Measurements from ENCODE around the gene BRI3BP. TPM values are rescaled to one million over a fixed set of nuclear protein-coding genes. Genes with fewer than 3 reads are reported as not detected.
A peak's percentile ranks its signal among the peaks of the same experiment; 100 is the strongest.

BRI3BP gene
- total and polyA plus RNA-seq, 9 of the 15 experiments (the other 6 are each of a cell fraction or from before 2014, with no cell fraction given), result 12.3 to 25.0 (median 16.6) TPM

GRCh38 chr12:124993626-124994436, at the start of gene BRI3BP (continued):
- TF ChIP-seq UBTF (IDR thresholded peaks at IDR 0.05; ENCODE audit: borderline replicate concordance in 1 of 2, low read depth in 2 of 2, low read length in 2 of 2) (peak; percentile 69 to 83; a peak in 3 of 4 replicates), POLR2G (IDR thresholded peaks at IDR 0.05; ENCODE audit: low read depth, low read length) (peak; percentile 58), GMEB1 (CRISPR knock-in tag; IDR thresholded peaks at IDR 0.05) (peak; percentile 66; the same call in 1 of the 2 replicates), ZNF655 (CRISPR knock-in tag; IDR thresholded peaks at IDR 0.05) (no peak), ZNF212 (CRISPR knock-in tag; IDR thresholded peaks at IDR 0.05) (no peak), POLR2H (tag; IDR thresholded peaks at IDR 0.05; ENCODE audit: low read depth) (no peak), TAF15 (IDR thresholded peaks at IDR 0.05; ENCODE audit: low read depth, low read length) (no peak), ZBTB12 (CRISPR knock-in tag; IDR thresholded peaks at IDR 0.05) (no peak), ESRRA (IDR thresholded peaks at IDR 0.05; ENCODE audit: borderline replicate concordance, low read depth) (no peak), ZNF766 (CRISPR knock-in tag; conservative IDR thresholded peaks at IDR 0.05) (no peak), E2F6 (IDR thresholded peaks at IDR 0.05; ENCODE audit: borderline replicate concordance in 1 of 2, extremely low read depth in 1 of 2, insufficient read depth in 1 of 2, insufficient read length in 1 of 2, low read depth in 1 of 2, low read length in 1 of 2, poor library complexity in 1 of 2, severe bottlenecking in 1 of 2) (peak in 1 of 2 experiments; percentile 66), ZNF561 (CRISPR knock-in tag; conservative IDR thresholded peaks at IDR 0.05) (no peak), TBP (optimal IDR thresholded peaks at IDR 0.05; ENCODE audit: low read depth, low read length) (peak; percentile 13), TAF1 (IDR thresholded peaks at IDR 0.05; ENCODE audit: control insufficient read depth, extremely low read depth, insufficient read depth, low read length, severe bottlenecking) (peak; percentile 9)
